Testis (tissue), 3 donors: ENCODE measurements around the gene CDC25A. TPM values are rescaled to one million over a fixed set of nuclear protein-coding genes. Genes with fewer than 3 reads are reported as not detected.

Experiments
- DNase-seq: peaks from one replicate; pipeline ENCODE4 v3.0.0-alpha.2; 2019
- H3K27ac ChIP-seq, 2 donors: fragments of 200-600 bp; sonication (generic); one replicate each; pipeline ENCODE4 v1.5.1; 2019
- H3K27me3 ChIP-seq: fragments of 200-600 bp; sonication (generic); one replicate; pipeline ENCODE4 v1.5.1; 2019
- H3K36me3 ChIP-seq: fragments of 200-600 bp; sonication (generic); one replicate; pipeline ENCODE4 v1.5.1; 2017; ENCODE audit warnings: low read depth; ENCODE audit errors: missing control alignments
- H3K4me1 ChIP-seq: fragments of 200-600 bp; sonication (generic); one replicate; pipeline ENCODE4 v1.5.1; 2019
- H3K4me3 ChIP-seq, 2 donors: fragments of 200-600 bp; sonication (generic); one replicate each; pipeline ENCODE4 v1.5.1; 2017 to 2019
- H3K9me3 ChIP-seq: fragments of 200-600 bp; sonication (generic); one replicate; pipeline ENCODE4 v1.5.1; 2017
- POLR2A ChIP-seq: fragments of 450-650 bp; IDR thresholded peaks from one replicate; pipeline ENCODE4 v1.6.1; 2017; ENCODE audit warnings: antibody characterized with exemption, mild to moderate bottlenecking, moderate library complexity
- WGBS, 2 donors: methylation state at CpG; one replicate each; pipeline ENCODE4 v1.1.5; 2018; 5-methylcytosine and 5-hydroxymethylcytosine counted together
- intact Hi-C: fragments of 100-400 bp; cut with DNase I; formaldehyde crosslinking; loops from one replicate; pipeline ENCODE4 v1.15.1; 2023; ENCODE audit warnings: low total_unique reads
- polyA plus RNA-seq: library from polyadenylated mRNA; stranded (reverse); fragments of 350-450 nt; fragmentation: Illumina TruSeq; extraction: RNeasy Lipid Tissue Mini Kit (QIAGEN cat#74804); gene quantifications from one replicate; pipeline ENCODE4 v1.2.3, GENCODE V29; 2014; ENCODE audit warnings: low read depth, low replicate concordance; ENCODE audit not compliant: insufficient read depth
- total RNA-seq, 2 donors: library from RNA; depleted of rRNA; stranded (reverse); fragments of >200 nt; gene quantifications; one replicate each; pipeline ENCODE4 v1.2.3, GENCODE V29; 2016
- TF ChIP-seq, protein P1 (sequence below), 3 experiments: fragments of 450-650 bp in 2 of 3; fragments of 200-600 bp in 1 of 3; sonication (generic) in 1 of 3; IDR thresholded peaks; one replicate each; pipeline ENCODE4 v1.5.1; 2016 to 2019; ENCODE audit warnings: antibody characterized with exemption in 3 of 3, mild to moderate bottlenecking in 2 of 3, moderate library complexity in 1 of 3

Gene CDC25A
- total and polyA plus RNA-seq, 3 donors from 2014 or later: 29.3 to 51.6 (median 46.3) TPM

DNA sequence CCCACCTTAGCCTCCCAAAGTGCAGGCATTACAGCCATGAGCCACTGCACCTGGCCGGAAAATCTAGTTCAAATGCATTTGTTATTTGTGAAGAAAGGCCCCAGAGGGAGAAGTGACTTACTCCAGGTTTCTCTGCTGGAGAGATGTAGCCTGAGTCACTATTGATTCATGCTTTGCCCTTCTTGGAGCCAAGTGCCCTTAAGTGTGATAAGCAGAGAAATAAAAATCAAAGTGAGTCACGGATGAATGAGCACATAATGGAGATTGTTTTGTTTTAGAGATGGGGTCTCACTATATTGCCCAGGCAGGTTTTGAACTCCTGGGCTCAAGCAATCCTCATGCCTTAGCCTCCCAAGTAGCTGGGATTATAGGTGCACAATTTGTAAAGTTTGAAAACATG is 33.1 kb downstream of the CDC25A start:
- Histone ChIP-seq H3K27ac (no peak overlapping the region), H3K36me3 (no peaks in the 10 kb centered on the region), H3K27me3 (no peaks in the 10 kb centered on the region), H3K4me3 (no peak overlapping the region), H3K4me1 (peaks cover 9% of the 10 kb centered on the region), H3K9me3 (no peaks in the 10 kb centered on the region)
- TF ChIP-seq, protein P1, sequence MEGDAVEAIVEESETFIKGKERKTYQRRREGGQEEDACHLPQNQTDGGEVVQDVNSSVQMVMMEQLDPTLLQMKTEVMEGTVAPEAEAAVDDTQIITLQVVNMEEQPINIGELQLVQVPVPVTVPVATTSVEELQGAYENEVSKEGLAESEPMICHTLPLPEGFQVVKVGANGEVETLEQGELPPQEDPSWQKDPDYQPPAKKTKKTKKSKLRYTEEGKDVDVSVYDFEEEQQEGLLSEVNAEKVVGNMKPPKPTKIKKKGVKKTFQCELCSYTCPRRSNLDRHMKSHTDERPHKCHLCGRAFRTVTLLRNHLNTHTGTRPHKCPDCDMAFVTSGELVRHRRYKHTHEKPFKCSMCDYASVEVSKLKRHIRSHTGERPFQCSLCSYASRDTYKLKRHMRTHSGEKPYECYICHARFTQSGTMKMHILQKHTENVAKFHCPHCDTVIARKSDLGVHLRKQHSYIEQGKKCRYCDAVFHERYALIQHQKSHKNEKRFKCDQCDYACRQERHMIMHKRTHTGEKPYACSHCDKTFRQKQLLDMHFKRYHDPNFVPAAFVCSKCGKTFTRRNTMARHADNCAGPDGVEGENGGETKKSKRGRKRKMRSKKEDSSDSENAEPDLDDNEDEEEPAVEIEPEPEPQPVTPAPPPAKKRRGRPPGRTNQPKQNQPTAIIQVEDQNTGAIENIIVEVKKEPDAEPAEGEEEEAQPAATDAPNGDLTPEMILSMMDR (IDR thresholded peaks at IDR 0.05): no peak
- TF ChIP-seq POLR2A: no peak
- intact Hi-C loops: loop anchor here (10.0 kb wide), 2 partner anchors 300 to 330 kb away; no protein-coding TSS in a partner anchor
- no peak for DNase-seq
- 81 to 86% methylated on average over 2 of the region's 2 CpGs for WGBS, 2 donors

DNA sequence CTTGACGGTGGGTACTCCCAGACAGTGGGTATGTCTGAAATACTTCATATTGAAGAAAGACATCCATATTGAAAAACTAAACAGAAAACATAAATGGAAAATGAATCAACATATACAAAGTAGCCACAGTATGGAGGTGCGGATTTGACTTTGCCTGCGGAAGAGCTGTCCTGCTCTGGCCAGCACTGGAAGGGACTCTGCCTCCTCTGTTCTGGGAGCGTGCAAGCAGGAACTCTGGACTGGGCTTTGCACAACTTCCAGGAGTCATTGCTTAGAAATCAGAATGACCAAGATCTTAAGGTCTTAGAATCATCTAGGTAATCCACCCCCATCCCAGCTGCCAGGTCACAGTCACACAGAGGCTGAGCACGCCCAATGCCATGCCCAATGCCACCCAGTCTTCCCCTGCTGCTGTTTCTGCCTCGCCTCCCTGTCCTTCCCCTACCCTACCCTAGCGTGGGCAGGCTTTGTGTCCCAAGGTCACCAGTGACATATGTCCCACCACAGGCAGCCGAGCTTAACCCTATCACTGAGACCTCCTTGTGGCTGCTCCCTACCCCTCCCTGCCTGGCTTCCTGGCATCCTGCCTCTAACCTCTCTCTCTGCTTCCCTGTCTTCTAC is 36.3 kb downstream of the CDC25A start:
- no peak for TF ChIP-seq POLR2A
- TF ChIP-seq, protein P1 (IDR thresholded peaks at IDR 0.05): peak in 1 of 3 experiments; percentile 6
- intact Hi-C loops: loop anchor here (10.0 kb wide), 2 partner anchors 297 to 327 kb away; no protein-coding TSS in a partner anchor
- 44 to 45% methylated on average over 8 of the region's 8 CpGs for WGBS, 2 donors
- Histone ChIP-seq H3K9me3 (no peaks in the 10 kb centered on the region), H3K4me1 (peaks cover 9% of the 10 kb centered on the region), H3K36me3 (no peaks in the 10 kb centered on the region), H3K27me3 (no peaks in the 10 kb centered on the region), H3K27ac (peak overlapping the region in 1 of 2 donors; percentile 44), H3K4me3 (no peak overlapping the region)
- DNase-seq: peak; percentile 36

DNA sequence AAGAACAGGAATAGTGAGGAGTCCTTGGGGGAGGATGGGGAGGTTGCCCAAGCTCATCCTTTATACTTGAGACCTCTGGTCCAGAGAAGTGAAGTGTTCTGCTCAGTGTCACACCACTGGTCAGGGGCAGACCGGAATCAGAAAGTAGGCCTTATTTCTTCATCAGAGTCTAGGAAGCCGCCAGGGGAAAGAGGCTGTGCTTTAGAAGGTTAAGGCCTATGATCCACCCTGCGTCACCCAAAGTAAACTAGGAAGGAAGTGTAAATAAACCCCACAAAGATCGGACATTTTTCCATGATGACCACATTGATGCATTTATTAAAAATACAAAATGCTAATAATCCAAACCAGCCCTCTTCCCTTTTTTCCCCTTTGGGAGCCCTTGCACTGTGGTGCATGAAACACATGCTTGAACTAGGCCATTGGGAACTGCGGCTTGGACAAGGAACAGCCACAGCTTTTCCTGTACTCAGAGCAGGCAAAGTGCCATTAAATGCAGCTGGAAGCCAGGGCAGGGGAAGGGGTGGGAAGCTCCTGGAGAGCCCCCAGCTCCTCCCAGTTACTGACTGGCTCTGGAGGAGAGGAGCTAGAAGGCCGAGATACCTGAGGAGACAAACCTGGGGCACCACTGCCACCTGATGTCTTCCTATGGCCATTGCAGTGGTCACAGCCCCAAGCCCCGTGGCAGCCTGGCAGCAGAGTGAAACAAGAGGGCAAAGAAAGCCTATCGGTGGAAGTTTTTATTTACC is 37.0 kb downstream of the CDC25A start:
- peak overlapping the region in 1 of 2 donors; percentile 44 for H3K27ac ChIP-seq
- no peak overlapping the region for H3K4me3 ChIP-seq
- no peaks in the 10 kb centered on the region for H3K36me3 ChIP-seq
- intact Hi-C loops: loop anchor here (10.0 kb wide), 2 partner anchors 296 to 326 kb away; no protein-coding TSS in a partner anchor
- TF ChIP-seq, protein P1 (IDR thresholded peaks at IDR 0.05): peak; percentile 69 to 78 (median 71)
- no peak for TF ChIP-seq POLR2A
- peak; percentile 89 for DNase-seq
- H3K4me1 ChIP-seq: peaks cover 9% of the 10 kb centered on the region
- WGBS, 2 donors: 36 to 44% methylated on average over 7 to 8 of the region's 8 CpGs
- H3K27me3 ChIP-seq: no peaks in the 10 kb centered on the region
- H3K9me3 ChIP-seq: no peaks in the 10 kb centered on the region

DNA sequence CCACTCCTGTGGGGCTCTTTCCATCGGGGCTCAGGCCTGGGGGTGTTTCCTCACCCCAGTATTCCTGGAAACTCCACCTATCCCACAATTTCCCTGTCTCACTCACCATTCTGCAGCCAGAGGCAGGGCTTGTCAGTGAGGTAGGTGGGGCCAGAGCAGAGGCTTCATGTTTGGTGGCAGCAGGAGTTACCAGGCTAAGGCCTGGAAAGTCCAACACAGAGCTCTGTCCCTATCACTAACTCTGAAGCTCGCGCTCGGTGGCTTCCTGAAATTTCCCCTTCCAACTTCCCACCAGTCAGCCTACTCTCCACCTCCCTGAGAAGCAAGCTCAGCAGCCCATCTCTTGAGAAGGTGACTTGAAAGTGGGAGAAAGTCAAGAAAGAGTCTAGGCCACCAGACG is 44.2 kb downstream of the CDC25A start:
- Histone ChIP-seq H3K4me3 (no peak overlapping the region), H3K36me3 (no peaks in the 10 kb centered on the region), H3K4me1 (peaks cover 6% of the 10 kb centered on the region), H3K9me3 (no peaks in the 10 kb centered on the region), H3K27ac (no peak overlapping the region), H3K27me3 (no peaks in the 10 kb centered on the region)
- TF ChIP-seq, protein P1 (IDR thresholded peaks at IDR 0.05): no peak
- no peak for TF ChIP-seq POLR2A
- intact Hi-C loops: no loop called here
- whole genome bisulfite sequencing, 2 donors: 91% methylated on average over 5 of the region's 5 CpGs
- DNase-seq: no peak
